ENCODE measurements around the gene RARB. TPM values are rescaled to one million over a fixed set of nuclear protein-coding genes. Genes with fewer than 3 reads are reported as not detected.

Gene RARB
- total RNA-seq, 3 donors from 2014 or later, result 0.80 to 20.1 (median 8.2) TPM

DNA sequence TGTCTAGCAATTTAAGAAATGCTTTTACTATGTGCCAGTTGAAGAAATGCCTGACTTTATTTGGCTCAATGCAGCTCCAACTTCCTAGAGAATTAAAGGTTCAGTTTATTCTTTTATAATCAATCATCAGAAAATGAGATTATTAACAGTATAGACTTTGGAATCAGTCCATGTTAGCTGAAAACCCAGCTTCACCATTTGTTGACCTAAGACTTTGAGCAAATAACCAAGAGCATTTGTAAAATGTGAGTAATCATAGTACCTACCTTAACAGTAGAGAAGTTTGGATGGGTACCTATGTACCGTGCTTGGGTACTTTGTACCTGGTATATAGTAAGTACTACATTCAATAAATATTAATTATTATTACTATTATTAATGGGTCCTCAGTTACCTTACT lies 105.9 kb downstream of the RARB start:
- Histone ChIP-seq H3K36me3 (no peaks in the 10 kb centered on the region), H3K27me3 (no peaks in the 10 kb centered on the region), H3K4me1 (no peaks in the 10 kb centered on the region), H3K9me3 (peaks cover 5 to 6% of the 10 kb centered on the region in 2 donors), H3K27ac (no peak overlapping the region), H3K4me3 (no peak overlapping the region)
- DNase-seq (ENCODE audit: low spot score in 2 of 2), result no peak
- TF ChIP-seq POLR2A (IDR thresholded peaks at IDR 0.05), result no peak
- no peak for TF ChIP-seq POLR2AphosphoS5 (IDR thresholded peaks at IDR 0.05)
- TF ChIP-seq, protein P1, sequence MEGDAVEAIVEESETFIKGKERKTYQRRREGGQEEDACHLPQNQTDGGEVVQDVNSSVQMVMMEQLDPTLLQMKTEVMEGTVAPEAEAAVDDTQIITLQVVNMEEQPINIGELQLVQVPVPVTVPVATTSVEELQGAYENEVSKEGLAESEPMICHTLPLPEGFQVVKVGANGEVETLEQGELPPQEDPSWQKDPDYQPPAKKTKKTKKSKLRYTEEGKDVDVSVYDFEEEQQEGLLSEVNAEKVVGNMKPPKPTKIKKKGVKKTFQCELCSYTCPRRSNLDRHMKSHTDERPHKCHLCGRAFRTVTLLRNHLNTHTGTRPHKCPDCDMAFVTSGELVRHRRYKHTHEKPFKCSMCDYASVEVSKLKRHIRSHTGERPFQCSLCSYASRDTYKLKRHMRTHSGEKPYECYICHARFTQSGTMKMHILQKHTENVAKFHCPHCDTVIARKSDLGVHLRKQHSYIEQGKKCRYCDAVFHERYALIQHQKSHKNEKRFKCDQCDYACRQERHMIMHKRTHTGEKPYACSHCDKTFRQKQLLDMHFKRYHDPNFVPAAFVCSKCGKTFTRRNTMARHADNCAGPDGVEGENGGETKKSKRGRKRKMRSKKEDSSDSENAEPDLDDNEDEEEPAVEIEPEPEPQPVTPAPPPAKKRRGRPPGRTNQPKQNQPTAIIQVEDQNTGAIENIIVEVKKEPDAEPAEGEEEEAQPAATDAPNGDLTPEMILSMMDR (IDR thresholded peaks at IDR 0.05), result no peak
- intact Hi-C loops (cut with DNase I; ENCODE audit: low total_unique reads), result no loop called here

- intact Hi-C loops (cut with DNase I; ENCODE audit: low total_unique reads), result no loop called here
- peak overlapping the region; percentile 14 to 23 for H3K27ac ChIP-seq
- no peak for DNase-seq (ENCODE audit: low spot score in 2 of 2)
These were observed 108.7 kb downstream of the RARB start for GRCh38 chr3:25536521-25537391.

GRCh38 chr3:25537516-25537915 lies 109.5 kb downstream of the RARB start:
- intact Hi-C loops (cut with DNase I; ENCODE audit: low total_unique reads), result no loop called here
- Histone ChIP-seq H3K27me3 (no peaks in the 10 kb centered on the region), H3K36me3 (no peaks in the 10 kb centered on the region), H3K9me3 (peaks cover 3 to 6% of the 10 kb centered on the region in 2 donors), H3K4me1 (no peaks in the 10 kb centered on the region), H3K4me3 (no peak overlapping the region), H3K27ac (peak overlapping the region in 1 of 2 donors; percentile 14)
- no peak for DNase-seq (ENCODE audit: low spot score in 2 of 2)
- TF ChIP-seq POLR2AphosphoS5 (IDR thresholded peaks at IDR 0.05), result no peak
- TF ChIP-seq, protein P1 (IDR thresholded peaks at IDR 0.05), result no peak
- no peak for TF ChIP-seq POLR2A (IDR thresholded peaks at IDR 0.05)

More at GRCh38 chr3:25536521-25537391, 108.7 kb downstream of the RARB start:
- no peaks in the 10 kb centered on the region for H3K4me1 ChIP-seq
- no peaks in the 10 kb centered on the region for H3K36me3 ChIP-seq
- H3K9me3 ChIP-seq, result peaks cover 5 to 6% of the 10 kb centered on the region in 2 donors
- no peak overlapping the region for H3K4me3 ChIP-seq
- TF ChIP-seq POLR2A (IDR thresholded peaks at IDR 0.05) (no peak), POLR2AphosphoS5 (IDR thresholded peaks at IDR 0.05) (peak in 1 of 3 donors; percentile 33)
- no peaks in the 10 kb centered on the region for H3K27me3 ChIP-seq

GRCh38 chr3:25540273-25540672 lies 112.2 kb downstream of the RARB start:
- Histone ChIP-seq H3K27ac (peak overlapping the region in 1 of 2 donors; percentile 10), H3K9me3 (no peaks in the 10 kb centered on the region), H3K4me3 (no peak overlapping the region), H3K36me3 (no peaks in the 10 kb centered on the region), H3K27me3 (no peaks in the 10 kb centered on the region), H3K4me1 (no peaks in the 10 kb centered on the region)
- intact Hi-C loops (cut with DNase I; ENCODE audit: low total_unique reads), result no loop called here
- no peak for DNase-seq (ENCODE audit: low spot score in 2 of 2)
- TF ChIP-seq, protein P1 (IDR thresholded peaks at IDR 0.05), result no peak

GRCh38 chr3:25542492-25543039 lies 114.5 kb downstream of the RARB start:
- Histone ChIP-seq H3K27ac (peak overlapping the region in 1 of 2 donors; percentile 19), H3K4me1 (no peaks in the 10 kb centered on the region), H3K27me3 (no peaks in the 10 kb centered on the region), H3K9me3 (no peaks in the 10 kb centered on the region), H3K4me3 (no peak overlapping the region), H3K36me3 (no peaks in the 10 kb centered on the region)
- intact Hi-C loops (cut with DNase I; ENCODE audit: low total_unique reads), result no loop called here
- TF ChIP-seq, protein P1 (IDR thresholded peaks at IDR 0.05), result no peak
- TF ChIP-seq POLR2AphosphoS5 (IDR thresholded peaks at IDR 0.05) (no peak), POLR2A (IDR thresholded peaks at IDR 0.05) (no peak)
- DNase-seq (ENCODE audit: low spot score in 2 of 2), result no peak

Measured in breast epithelium (tissue), 4 donors.